NCI-H2107 treated with DMSO at 0.1 percent for 48 hours (cell line): ENCODE data around the gene STAC.
"Not testable (repeated sequence)": the region's sequence is repeated elsewhere in the genome, so short reads cannot be mapped to it uniquely, and the experiment has no call there.

Experiments
- DNase-seq: peaks from one replicate; lab custom pipeline; 2025; ENCODE audit not compliant: unreplicated experiment; lab: John Stamatoyannopoulos, UW

Gene STAC

GRCh38 chr3:36575241-36575640 lies 194.9 kb downstream of the STAC start:
- DNase-seq: no peak

GRCh38 chr3:36578418-36578817 lies 198.1 kb downstream of the STAC start:
- DNase-seq: not testable (repeated sequence)

- no peak for DNase-seq
These were observed 199.4 kb downstream of the STAC start for GRCh38 chr3:36579746-36580145.

- no peak for DNase-seq
These were observed 200.4 kb downstream of the STAC start for GRCh38 chr3:36580716-36581115.

- DNase-seq: no peak
These were observed 211.7 kb downstream of the STAC start for GRCh38 chr3:36591959-36592358.

- DNase-seq: no peak
These were observed 215.2 kb downstream of the STAC start for GRCh38 chr3:36595511-36595910.

GRCh38 chr3:36596419-36596818 lies 216.1 kb downstream of the STAC start:
- no peak for DNase-seq

GRCh38 chr3:36597422-36597821 lies 217.1 kb downstream of the STAC start:
- DNase-seq: no peak
